DMS 273 treated with DMSO at 0.1 percent for 48 hours (cell line): ENCODE results near the gene KCNJ10.

ENCODE experiments used
- DNase-seq: peaks from one replicate; lab custom pipeline; 2025; lab: John Stamatoyannopoulos, UW

KCNJ10 gene

GRCh38 chr1:159962176-159962575, 107.8 kb downstream of the KCNJ10 start:
- no peak for DNase-seq

GRCh38 chr1:159961636-159962035, 108.3 kb downstream of the KCNJ10 start:
- DNase-seq: no peak

- no peak for DNase-seq
These were observed 109.1 kb downstream of the KCNJ10 start for GRCh38 chr1:159960721-159961381.

GRCh38 chr1:159959451-159959850, 110.5 kb downstream of the KCNJ10 start:
- DNase-seq: no peak

- DNase-seq: no peak
These were observed 111.1 kb downstream of the KCNJ10 start for GRCh38 chr1:159958719-159959380.

GRCh38 chr1:159957824-159958268, 112.1 kb downstream of the KCNJ10 start:
- no peak for DNase-seq

- DNase-seq: no peak
These were observed 114.5 kb downstream of the KCNJ10 start for GRCh38 chr1:159955456-159955855.

GRCh38 chr1:159953536-159954515, 116.1 kb downstream of the KCNJ10 start, which contains the start of gene SLAMF9:
Gene SLAMF9 (minus strand): TSS chr1:159954237. CDS start chr1:159954137, 100 bp downstream.
- DNase-seq: no peak

- DNase-seq: no peak
These were observed 117.0 kb downstream of the KCNJ10 start for GRCh38 chr1:159952932-159953331.

GRCh38 chr1:159951551-159951950, 118.4 kb downstream of the KCNJ10 start:
- no peak for DNase-seq

- DNase-seq: no peak
These were observed 118.9 kb downstream of the KCNJ10 start for GRCh38 chr1:159951016-159951415.

GRCh38 chr1:159949981-159950381, 120.0 kb downstream of the KCNJ10 start:
- DNase-seq: no peak

GRCh38 chr1:159949123-159949522, 120.8 kb downstream of the KCNJ10 start:
- DNase-seq: no peak
